ENCODE data around the gene ATP10A. TPM values are rescaled to one million over a fixed set of nuclear protein-coding genes. Genes with fewer than 3 reads are reported as not detected.

The ATP10A gene
- total RNA-seq, 1 experiment from 2014 or later, result not detected

DNA sequence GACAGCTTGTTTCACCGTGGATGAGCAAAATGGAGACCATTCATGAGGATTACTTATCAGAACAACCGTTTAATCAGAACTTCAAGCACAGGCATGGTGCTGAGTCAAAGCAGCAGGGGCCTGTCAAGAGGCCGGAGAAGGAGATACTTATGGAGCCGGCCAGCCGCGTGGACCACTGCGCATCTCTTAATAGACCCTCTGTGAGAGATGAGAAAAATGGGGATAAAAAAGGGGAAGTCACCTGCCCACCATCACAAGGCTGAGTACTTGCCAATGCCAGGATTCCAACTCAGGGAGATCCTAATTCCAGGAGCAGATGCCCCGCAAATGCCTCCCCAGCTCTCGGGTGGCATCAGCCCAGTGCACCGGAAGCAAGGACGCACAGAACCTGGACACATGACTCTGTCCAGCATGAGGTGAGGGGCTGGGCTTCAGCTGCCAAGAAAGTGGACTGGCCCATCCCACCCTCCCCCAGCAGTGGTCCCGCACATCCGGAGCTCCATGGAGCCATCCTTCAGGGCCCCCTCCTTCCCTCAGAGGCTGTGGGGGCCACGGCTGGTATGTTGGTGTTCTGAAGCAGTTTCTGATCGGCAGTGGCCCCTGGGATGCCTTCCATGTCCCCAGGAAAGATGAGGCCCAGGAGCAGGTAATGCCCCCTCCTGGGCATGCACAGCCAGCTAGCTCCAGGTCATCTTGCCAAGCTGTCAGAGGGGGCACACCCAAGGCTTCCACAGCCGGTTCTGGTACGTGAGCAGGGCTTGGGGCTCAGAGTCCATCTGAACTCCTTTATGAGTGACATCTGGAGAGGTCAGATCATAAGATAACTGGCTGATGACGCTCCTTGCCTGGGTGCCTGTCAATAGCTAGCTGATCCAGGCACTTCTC is 143.8 kb downstream of the ATP10A start:
- no peak overlapping the region for H3K27ac Mint-ChIP-seq (ENCODE audit: low read depth, unreplicated experiment)
- H3K9me3 Mint-ChIP-seq (ENCODE audit: unreplicated experiment), result no peaks in the 10 kb centered on the region
- TF ChIP-seq, protein P1, sequence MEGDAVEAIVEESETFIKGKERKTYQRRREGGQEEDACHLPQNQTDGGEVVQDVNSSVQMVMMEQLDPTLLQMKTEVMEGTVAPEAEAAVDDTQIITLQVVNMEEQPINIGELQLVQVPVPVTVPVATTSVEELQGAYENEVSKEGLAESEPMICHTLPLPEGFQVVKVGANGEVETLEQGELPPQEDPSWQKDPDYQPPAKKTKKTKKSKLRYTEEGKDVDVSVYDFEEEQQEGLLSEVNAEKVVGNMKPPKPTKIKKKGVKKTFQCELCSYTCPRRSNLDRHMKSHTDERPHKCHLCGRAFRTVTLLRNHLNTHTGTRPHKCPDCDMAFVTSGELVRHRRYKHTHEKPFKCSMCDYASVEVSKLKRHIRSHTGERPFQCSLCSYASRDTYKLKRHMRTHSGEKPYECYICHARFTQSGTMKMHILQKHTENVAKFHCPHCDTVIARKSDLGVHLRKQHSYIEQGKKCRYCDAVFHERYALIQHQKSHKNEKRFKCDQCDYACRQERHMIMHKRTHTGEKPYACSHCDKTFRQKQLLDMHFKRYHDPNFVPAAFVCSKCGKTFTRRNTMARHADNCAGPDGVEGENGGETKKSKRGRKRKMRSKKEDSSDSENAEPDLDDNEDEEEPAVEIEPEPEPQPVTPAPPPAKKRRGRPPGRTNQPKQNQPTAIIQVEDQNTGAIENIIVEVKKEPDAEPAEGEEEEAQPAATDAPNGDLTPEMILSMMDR (IDR thresholded peaks at IDR 0.05; ENCODE audit: unreplicated experiment), result no peak
- no peak for DNase-seq (ENCODE audit: unreplicated experiment)
- H3K4me3 Mint-ChIP-seq (ENCODE audit: unreplicated experiment), result no peak overlapping the region
- intact Hi-C loops (cut with micrococcal nuclease), result no loop called here
- ChIA-PET CTCF (no interaction called here), POLR2A (no interaction called here)
- H3K4me1 Mint-ChIP-seq (ENCODE audit: insufficient read depth, unreplicated experiment), result no peaks in the 10 kb centered on the region
- no peaks in the 10 kb centered on the region for H3K27me3 Mint-ChIP-seq (ENCODE audit: insufficient read depth, unreplicated experiment)
- H3K36me3 Mint-ChIP-seq (ENCODE audit: insufficient read depth, unreplicated experiment), result no peaks in the 10 kb centered on the region
- BruUV-seq (replicated peaks), result no TSS peak

DNA sequence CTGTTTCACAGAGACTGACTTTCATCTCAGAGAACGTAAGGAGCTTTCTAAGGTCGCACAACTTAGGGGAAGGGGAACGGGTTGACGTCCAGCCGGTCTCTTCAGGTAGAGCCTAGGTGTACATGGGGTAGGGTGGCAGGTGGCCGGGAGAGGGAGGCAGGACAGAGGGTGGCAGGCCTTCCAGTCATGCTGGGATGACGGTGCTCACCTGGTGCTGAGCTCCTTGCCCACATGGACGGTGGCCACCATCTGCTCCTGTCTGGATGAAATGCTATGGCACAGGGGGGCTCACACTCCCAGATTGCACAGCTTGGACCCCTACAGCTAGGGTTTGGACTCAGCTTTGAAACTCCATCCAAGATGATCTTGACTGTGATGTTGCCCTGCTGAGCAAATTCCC is 144.5 kb downstream of the ATP10A start:
- Mint-ChIP-seq H3K27me3 (ENCODE audit: insufficient read depth, unreplicated experiment) (no peaks in the 10 kb centered on the region), H3K4me1 (ENCODE audit: insufficient read depth, unreplicated experiment) (no peaks in the 10 kb centered on the region), H3K4me3 (ENCODE audit: unreplicated experiment) (no peak overlapping the region), H3K36me3 (ENCODE audit: insufficient read depth, unreplicated experiment) (no peaks in the 10 kb centered on the region), H3K9me3 (ENCODE audit: unreplicated experiment) (no peaks in the 10 kb centered on the region), H3K27ac (ENCODE audit: low read depth, unreplicated experiment) (no peak overlapping the region)
- CTCF ChIA-PET, result no interaction called here
- intact Hi-C loops (cut with micrococcal nuclease), result no loop called here
- POLR2A ChIA-PET, result no interaction called here
- DNase-seq (ENCODE audit: unreplicated experiment), result no peak
- BruUV-seq (replicated peaks), result no TSS peak
- TF ChIP-seq, protein P1 (IDR thresholded peaks at IDR 0.05; ENCODE audit: unreplicated experiment), result no peak

DNA sequence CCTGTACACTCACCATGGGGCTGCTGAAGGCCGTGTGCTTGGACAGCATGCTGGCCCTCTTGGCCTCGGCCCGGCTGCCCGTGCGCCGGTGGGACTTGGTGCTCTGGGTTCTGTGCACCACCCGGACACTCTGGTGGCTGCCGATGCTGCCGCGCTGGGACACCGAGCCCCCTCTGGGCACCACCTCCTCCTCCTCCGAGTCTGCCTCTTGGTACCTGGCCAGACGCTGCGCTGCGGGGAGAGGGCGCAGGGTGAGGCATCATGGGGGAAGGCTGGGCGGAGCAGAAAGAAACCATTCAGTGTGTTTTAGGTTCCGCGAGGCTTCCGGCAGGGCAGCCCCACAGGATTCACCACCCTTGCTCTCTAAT is 145.0 kb downstream of the ATP10A start:
- POLR2A ChIA-PET, result no interaction called here
- Mint-ChIP-seq H3K4me3 (ENCODE audit: unreplicated experiment) (no peak overlapping the region), H3K27me3 (ENCODE audit: insufficient read depth, unreplicated experiment) (no peaks in the 10 kb centered on the region), H3K36me3 (ENCODE audit: insufficient read depth, unreplicated experiment) (no peaks in the 10 kb centered on the region), H3K9me3 (ENCODE audit: unreplicated experiment) (no peaks in the 10 kb centered on the region), H3K27ac (ENCODE audit: low read depth, unreplicated experiment) (no peak overlapping the region), H3K4me1 (ENCODE audit: insufficient read depth, unreplicated experiment) (no peaks in the 10 kb centered on the region)
- no TSS peak for BruUV-seq (replicated peaks)
- CTCF ChIA-PET, result no interaction called here
- TF ChIP-seq, protein P1 (IDR thresholded peaks at IDR 0.05; ENCODE audit: unreplicated experiment), result no peak
- intact Hi-C loops (cut with micrococcal nuclease), result no loop called here
- DNase-seq (ENCODE audit: unreplicated experiment), result no peak

DNA sequence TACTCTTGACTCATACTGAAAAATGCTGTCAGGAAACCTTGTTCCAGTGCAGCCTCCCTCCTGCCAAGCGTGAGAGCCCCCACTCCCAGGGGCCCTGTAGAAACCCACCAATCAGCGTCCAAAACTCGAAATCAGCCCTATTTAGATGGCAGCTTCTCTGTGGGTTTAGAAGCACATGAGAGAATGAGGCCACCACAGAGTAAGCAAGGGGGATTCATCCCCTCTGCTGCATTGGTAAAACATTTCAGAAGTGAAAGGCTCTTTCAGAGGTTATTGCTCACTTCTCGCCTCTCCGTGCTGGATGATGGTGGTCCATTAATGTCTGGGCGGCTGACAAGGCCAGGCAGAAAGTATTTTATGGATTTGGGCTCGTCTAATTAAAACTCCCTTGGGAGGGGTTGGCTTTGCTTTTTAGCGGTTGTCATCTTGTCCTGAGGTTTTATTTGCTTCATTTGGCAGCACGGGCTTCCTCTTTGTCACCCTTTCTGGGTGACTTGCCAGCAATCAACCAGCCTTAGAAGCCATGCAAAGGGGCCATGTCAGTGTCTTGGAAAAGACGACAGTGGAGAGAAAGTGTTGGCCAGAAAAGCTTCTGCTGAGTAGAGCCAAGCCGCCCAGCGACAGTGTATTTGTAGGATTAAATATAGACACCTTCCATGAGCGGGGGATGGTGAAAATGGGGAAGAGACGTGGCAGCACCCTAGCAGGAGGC is 145.5 kb downstream of the ATP10A start:
- CTCF ChIA-PET, result no interaction called here
- POLR2A ChIA-PET, result no interaction called here
- intact Hi-C loops (cut with micrococcal nuclease), result no loop called here
- no peaks in the 10 kb centered on the region for H3K27me3 Mint-ChIP-seq (ENCODE audit: insufficient read depth, unreplicated experiment)
- H3K36me3 Mint-ChIP-seq (ENCODE audit: insufficient read depth, unreplicated experiment), result no peaks in the 10 kb centered on the region
- no peak overlapping the region for H3K27ac Mint-ChIP-seq (ENCODE audit: low read depth, unreplicated experiment)
- TF ChIP-seq, protein P1 (IDR thresholded peaks at IDR 0.05; ENCODE audit: unreplicated experiment), result no peak
- H3K4me3 Mint-ChIP-seq (ENCODE audit: unreplicated experiment), result no peak overlapping the region
- no TSS peak for BruUV-seq (replicated peaks)
- no peak for DNase-seq (ENCODE audit: unreplicated experiment)
- no peaks in the 10 kb centered on the region for H3K4me1 Mint-ChIP-seq (ENCODE audit: insufficient read depth, unreplicated experiment)
- H3K9me3 Mint-ChIP-seq (ENCODE audit: unreplicated experiment), result no peaks in the 10 kb centered on the region
